Smooth muscle cell of the brain vasculature (primary cell): ENCODE results near the gene LAMB3.

ENCODE experiments used
- DNase-seq: peaks from one replicate; pipeline ENCODE4 v3.0.0-alpha.2; 2012; ENCODE audit warnings: low read depth, low spot score

Gene LAMB3

DNA sequence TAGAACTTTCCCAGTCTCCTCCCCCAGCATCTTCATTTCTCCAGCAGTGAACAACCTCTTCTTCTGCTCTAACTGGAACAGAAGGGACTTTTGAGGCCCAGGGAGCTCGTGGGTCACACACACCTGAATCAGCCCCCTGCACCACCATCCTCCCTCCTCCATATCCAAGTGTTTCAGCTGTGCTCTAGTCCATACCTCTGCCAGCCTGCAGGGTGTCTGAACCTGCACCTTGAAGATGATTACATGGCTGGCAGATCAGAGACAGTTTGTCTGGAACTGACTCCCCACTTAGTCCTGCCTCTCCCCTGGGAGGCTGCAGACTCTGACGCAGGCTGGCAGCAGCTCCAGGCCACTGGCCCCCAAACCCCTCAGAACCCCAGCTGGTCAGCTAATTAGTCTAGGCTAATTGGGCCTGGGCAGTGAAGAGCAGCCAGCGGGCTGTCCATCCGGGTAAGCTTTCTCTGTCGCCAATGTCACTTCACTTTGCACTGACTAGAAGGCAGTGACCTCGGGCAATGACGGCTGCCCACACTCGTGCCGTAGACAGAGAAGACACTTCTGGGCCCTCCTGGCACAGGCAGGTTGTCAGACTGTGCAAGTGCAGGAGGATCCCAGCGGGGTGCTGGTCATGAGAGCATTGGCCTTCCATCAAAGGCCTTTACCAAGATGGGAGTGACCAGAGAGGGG, 56.5 kb downstream of the LAMB3 start:
- DNase-seq = no peak

DNA sequence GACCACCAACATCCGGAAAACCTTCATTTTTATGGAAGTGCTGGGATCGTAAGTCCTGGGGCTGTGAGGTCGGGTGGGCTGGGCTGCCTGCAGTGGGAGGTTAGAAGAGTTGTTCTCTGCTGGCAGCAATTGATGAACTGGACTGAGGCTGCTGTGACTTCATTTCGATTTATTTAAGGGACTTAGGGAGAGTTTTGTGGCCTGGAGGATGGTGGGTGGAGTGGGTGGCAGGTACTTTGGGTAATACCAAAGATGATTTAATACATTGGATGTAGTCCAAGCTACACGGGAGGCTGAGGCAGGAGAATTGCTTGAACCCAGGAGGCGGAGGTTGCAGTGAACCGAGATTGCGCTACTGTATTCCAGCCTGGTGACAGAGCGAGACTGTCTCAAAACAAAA, 57.2 kb downstream of the LAMB3 start:
- DNase-seq = no peak

DNA sequence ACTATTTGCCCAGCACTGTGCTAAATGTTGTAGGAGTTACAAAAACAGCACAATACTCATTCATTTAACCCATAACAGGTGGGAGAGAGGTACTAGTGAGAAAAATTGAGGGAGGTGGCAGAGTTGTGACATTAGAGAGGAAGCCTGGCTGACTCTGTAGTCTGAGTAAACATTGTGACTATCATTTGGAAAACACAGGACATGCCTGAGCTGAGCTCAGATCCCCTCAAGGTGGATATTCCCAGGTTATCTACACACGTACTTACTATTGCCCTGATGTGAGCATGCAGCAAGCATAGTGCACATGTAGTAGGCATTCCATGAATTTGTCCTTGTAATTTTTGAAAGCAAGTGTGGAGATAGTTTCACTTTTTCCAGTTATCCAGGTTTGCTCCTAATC, 57.8 kb downstream of the LAMB3 start:
- DNase-seq = no peak

DNA sequence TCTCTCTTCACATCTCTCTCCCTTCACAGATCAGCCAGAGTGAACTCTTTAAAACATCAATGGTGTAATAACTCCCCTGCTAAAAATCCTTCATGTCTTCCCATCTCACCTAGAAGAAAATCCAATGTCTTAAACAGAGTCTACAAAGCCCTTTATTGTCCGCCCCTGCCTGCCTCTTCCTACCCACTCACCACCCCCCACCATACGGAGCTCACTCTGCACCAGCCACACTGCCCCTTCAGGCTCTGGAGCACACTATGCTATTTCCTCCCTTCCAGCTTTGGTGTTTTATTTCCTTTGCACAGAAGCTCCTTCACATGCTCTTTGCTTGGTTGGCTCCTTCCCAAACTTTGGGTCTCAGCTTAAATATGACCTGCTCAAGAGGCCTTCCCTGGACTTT, 58.5 kb downstream of the LAMB3 start:
- no peak for DNase-seq

DNA sequence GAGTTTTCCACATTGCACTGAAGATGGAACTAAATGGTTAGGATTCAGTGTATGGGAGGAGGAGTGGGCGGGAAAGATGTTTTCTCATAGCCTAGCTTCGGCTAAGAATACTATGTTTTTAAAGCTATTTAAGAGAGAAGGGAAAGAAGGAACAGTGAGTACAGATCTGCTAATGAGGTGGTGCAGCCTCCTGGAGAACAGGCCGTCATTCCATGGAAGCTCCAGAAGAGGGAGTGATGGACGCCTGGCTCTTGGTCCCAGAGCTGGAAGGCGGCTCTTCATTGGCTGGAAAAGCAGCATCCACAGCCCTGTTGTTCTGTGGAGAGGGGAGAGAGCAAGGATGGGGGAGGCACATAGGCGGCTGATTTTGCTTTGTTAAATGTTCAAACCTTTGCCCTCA, 61.8 kb downstream of the LAMB3 start:
- no peak for DNase-seq

DNA sequence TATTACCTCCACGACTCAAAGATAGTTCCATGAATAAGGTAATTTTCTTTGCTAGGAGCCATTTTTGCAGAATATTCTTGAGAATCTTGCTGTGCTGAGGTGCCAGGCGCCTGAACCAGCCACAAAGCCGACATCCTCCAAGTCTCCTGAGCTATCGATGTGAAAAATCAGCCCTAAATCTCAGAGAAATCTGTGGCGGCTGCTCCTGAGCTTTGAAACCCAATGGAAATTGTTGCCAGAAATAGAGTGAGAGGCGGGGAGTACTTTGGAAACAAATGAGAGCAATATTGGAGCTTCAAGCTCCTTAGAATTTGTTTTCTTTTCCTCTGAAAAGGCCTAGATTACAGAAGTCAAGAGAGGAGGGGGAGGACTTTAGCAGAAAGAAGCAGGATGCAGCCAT, 62.4 kb downstream of the LAMB3 start:
- DNase-seq = no peak

DNA sequence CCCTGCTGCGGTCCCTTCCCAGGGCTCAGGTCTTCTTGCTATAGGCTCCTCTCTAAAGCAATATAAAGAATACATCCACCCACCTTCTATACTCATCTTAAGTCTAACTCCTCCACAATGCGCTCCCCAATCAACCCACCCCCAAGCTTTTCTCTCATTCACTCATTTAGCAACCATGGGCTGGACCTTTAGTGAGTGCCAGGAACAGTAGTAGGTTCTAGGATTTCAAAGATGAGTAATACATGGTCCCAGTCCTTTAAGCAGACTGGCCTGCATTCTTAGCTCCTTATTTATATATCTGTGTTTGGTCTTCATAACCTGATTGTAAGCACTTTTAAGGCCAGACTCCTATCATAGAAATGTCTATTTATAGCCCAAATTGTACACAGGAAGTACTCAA, 62.8 kb downstream of the LAMB3 start:
- no peak for DNase-seq

DNA sequence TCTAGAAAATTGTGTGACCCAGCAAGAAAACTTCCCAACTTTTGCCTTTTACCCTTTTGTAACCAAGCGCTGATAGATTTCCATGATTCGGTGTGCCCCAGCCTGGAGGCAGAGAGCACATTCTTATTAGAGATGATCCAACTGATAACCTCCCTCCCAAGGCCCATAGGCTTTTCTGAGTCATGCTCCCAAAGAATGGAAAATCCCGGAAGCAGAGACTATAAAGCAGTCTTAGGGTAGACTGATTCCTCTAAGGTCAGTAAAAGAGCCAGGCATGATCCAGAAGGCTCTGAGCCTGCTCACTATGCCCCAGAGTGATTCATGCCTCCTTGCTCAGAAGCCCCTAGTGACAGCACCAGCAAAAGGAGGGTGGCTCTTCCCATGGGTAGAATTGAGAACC, 64.4 kb downstream of the LAMB3 start:
- DNase-seq = no peak

DNA sequence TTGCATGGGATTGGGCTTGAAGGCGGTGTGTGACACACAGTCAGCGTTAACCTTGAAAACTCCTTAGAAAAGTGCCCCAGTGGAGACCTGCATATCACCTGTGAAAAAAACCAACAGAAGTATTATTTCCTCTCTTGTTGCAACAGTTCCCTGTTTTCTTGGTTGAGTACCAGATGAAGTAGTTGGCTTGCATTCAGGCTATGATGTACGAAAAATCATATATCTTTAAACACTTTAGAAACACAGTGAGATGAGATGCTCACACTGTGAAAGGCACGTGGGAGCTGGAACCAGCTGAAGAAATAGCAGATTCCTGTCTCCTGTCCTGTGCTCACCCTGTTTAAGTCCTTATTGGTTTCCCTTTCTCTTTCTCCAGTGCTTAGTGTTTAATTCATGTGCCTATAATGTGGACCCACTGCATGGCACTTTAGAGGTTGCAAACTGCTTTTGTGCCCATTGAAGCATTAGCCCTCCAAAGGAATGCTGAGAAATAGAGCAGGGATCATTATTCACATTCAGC, 65.9 kb downstream of the LAMB3 start:
- no peak for DNase-seq

DNA sequence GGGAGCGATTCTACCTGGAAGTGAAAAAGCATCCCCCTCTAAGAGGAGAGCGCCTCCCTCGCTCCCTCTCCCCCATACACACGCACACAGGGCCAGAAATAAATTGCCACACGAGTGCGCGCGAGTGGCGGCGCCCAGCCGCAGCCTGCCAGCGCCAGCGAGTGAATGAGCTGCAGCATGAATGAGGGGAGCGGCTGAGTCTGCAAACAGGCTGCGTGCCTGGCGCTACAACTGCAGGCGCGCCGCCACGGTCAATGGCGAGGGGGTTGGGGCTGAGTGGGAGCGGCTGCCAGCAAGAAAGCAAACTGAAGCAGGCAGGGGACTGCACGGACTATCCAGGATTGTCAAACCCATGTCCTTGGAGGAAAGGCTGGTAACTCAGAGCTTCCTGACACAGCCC, 66.6 kb downstream of the LAMB3 start:
- DNase-seq = no peak

DNA sequence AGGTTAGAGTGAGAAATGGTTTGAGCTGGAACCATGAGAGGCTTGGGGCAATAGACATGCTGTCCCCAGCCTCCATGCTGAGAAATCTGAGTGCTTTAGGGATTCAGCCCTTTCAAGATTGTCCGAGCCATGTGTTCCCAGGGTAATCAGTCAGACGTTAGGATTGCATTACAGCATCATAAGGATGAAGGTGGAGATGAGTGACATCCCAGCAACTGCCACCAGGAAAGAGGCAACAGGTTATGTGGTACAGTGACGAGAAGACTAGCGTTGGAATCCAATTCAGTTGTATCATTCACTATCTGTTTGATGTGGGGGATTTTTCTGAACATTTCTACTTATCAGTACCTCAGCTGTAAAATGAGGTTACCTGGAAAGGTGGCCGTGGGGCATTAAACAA, 67.0 kb downstream of the LAMB3 start:
- DNase-seq = no peak

DNA sequence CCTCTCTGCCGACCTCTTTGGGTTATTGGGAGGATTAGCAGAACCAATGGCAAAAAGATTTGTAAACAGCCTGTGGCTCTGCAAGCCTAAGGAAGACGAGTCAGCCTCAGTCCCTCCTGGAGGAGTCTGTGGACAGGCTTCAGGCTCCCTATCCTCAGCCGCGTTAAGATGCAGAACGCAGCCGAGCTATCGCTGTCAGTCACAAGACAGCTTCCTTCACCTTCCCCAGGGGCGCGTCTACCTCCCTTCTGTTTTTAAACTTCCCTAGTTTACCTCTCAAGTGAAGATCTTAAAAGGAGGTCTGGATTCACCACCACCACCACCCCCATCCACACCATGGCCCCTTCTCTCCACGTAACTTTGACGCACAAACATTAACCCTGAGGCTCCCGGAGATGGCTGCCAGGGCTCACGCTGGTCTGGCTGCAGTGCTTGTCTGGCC, 68.0 kb downstream of the LAMB3 start:
- DNase-seq = no peak

DNA sequence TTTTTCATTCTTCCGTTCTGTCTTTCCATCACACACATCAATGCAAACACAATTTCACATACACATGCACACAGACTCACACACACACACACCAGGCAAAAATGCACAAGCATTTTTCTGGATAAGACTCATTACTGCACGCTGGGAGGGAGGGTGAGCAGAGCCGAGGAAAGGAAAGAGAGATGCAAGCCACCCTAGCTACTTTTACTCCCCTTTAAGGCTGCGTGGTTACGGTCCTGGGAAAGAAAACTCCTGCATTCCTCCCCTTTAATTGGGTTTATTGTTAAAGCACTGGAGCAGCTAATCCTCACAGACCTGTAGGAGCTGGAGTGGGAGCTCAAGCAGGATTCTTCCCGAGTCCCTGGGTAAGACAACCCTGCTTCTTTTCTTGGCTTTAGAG, 68.8 kb downstream of the LAMB3 start, which contains the start of gene CAMK1G:
CAMK1G (plus strand) TSS at position 307 of the 400 bp plus-strand sequence. CDS start 11,270 bp downstream, outside the sequence.
- peak; percentile 20 for DNase-seq

DNA sequence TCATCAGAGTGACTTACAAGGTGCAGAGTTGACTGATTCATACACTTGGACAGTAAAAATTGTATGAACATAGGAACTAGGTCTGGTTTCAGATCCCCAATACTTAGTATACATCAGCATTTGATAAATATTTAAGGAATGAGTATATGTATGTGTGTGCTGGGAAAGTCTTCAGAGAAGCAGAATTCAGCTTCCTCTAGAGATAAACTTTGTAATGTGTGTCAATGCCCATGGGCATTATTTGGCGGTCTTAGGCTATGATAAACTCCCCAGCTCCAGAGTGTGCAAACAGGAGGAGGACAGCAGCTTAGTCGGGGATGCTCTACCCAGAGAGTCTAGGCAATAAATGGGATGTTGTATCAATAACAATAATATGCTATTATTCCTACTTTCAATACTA, 71.6 kb downstream of the LAMB3 start:
- DNase-seq = no peak

DNA sequence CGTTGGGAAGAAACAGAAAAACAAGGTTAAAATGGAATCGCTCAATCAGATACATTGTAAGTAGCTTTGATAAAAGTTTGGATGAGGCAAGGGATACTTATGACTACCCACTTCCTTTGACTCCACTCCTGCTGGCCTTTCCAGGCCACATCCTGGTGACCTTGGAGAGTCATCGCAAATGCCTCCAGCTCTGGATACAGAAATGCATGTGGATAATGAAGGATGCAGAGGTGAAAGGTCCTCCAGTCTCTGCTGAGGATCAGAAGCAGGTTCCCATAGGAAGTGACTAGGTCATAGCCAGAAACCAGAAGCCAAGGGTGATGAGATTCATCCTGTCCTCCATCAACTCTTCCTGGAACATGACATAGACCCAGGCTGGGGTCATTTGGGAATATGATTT, 74.9 kb downstream of the LAMB3 start:
- no peak for DNase-seq

DNA sequence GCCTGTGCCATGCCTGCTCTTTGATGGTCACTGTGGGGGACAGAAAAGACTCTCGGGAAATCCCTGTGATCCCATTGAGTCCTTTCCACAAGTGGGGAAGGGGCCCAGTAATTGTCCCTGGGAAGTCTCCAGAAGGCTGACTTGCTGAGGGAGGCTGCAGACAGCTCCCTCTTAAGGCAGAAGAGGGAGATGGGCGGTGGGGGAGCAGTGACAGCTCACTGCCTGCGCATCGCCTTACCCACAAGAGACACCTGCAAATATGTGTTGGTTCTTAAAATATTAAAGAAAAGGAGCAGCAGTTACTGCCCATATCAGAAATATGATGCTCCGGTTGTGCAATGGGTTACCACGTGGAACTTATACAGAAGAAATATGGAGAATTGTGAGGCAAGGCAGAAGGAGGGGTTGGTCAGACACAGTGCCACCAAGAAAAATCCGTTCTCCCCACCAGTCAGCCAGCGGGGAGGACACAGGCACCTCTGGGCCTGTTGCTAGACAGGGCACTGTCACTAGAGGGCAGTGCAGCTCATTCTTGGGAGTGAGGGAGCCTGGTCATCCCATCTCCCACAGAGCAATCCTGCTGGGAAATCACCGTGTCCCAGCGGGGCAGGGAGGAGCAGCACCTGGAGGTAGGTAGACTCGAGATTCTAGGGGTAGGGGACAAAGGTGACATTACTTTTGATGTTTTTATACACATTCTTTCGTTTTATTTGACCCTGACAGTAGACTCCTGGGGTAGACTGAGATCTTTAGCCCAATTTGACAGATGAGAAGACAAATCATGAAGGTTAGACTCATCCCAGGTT, 75.6 kb downstream of the LAMB3 start:
- DNase-seq = no peak

DNA sequence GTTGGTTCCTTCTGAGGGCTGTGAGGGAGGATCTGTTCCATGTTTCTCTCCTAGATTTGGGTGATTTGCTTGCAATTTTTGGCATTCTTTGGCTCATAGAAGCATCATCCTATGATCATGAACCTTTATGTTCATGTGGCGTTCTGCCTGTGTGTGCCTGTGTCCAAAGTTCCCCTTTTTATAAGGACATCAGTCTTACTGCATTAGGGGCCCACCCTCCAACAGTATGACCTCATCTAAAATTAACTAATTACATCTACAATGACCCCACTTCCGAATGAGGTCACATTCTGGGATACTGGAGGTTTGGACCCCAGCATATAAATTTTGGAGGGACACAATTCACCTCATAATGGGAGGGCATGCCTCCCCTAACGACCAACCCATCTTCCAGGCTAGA, 81.5 kb downstream of the LAMB3 start:
- no peak for DNase-seq

DNA sequence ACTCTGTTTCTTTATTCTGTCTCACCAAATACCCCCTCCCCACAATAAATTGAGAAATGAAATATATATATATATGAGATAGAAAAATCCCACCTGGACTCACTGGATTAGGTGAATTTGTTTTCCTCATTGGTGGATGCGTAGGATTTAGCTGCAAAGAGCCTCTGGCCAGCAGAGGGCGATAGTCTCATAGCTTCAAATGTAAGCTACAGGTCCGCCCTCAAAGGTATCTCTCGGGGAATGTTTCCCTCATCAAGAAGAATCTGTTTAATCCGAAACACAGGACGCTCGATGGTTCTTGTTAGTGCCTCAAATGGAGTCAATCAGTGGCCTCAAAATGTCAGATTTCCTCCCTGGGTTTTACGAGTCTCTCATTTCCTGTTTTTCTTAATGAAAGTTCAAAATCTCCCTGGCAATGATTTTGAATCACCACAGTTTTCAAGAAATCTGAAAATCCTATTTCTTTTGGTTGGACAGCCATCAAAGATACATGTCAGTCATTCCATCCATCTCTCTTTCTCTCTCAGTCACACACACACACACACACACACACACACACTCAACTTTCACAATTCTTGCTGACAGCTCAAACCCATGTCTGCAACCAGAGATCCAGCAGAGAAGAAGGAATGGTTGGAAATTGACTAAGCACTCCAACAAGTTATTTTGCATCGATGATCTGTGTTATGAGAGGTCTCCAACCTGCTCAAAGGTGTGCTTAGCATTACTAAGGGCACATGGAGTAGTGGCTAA, 82.6 kb downstream of the LAMB3 start:
- peak; percentile 61 for DNase-seq

DNA sequence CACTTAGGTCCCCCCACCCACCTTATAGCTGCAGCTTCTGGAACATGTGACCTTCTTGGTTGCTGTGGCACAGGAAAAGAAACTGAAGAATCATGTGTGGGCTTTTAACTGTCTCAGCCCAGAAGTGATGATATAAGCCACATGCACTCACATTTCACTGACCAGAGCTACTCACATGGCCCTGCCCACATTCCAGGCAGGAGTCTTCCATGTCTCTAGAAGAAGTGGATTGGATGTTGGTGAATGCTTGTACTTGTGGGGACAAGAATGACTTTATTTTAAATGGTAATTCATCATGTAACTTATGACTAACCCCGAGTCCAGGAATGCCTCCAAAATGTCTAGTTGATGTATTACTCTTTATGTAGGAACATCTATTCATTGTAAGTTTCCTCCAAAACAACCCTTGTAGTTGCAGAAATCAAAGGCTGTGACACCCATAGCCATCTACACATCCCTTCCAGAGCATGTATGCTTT, 84.5 kb downstream of the LAMB3 start:
- no peak for DNase-seq

DNA sequence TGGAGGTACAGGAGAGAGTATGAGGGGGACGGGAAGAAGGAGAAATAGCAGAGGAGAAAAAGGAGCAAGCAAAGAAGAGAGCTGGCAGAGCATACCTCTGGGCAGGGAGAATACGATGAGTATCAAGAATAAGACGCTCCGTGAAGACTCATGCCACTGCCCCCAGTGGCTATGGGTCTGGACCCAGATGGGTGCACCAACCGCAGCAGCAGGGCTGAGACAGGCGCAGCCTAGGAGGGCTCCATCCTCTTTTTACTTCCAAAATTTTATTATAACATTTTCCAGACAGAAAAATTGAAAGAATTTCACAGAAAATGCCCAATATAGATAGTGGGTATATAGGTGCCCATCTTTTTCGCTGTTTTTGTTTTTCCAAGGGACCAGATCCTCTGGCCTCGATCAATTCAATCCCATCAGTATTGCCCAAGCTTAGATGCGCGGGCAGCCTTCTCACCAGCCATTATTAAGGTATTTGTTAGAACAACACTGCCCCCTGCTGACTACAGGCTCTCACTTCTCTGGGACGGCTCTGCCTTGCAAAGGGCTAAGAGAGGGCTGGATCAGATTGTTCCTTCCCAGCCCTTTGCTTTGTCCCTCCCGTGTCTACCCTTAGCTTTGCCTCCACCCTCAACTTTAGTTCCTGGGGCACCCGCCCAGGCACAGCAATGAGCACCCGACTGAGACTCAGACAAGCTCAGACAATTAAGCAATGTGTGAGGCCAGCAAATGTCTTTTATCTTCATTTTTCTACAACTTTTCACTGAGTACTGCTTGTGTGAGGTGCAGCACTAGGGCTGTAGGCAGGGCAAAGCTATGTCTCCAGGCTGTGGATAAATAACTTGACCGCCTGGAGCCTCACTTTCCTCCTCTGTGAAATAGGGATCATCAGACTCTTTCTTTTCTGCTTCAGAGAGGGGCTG, 86.2 kb downstream of the LAMB3 start:
- DNase-seq = peak; percentile 62
